Endometrial microvascular endothelial cells (primary cell): ENCODE results near the gene GOLPH3. TPM values are rescaled to one million over a fixed set of nuclear protein-coding genes. Genes with fewer than 3 reads are reported as not detected.
"Not testable (repeated sequence)": the region's sequence is repeated elsewhere in the genome, so short reads cannot be mapped to it uniquely, and the experiment has no call there.

Experiments
- in situ Hi-C: cut with HindIII; loops from 2 replicates; pipeline ENCODE4 v1.10.0; 2017; ENCODE audit warnings: low sequenced_read_pairs, low pct_unique_long_range_greater_than_20kb; ENCODE audit errors: inconsistent ontology term
- total RNA-seq: library from RNA; depleted of rRNA; stranded (reverse); fragments of >200 nt; gene quantifications from one replicate; pipeline ENCODE4 v1.2.3, GENCODE V29; 2015; ENCODE audit errors: inconsistent ontology term

Gene GOLPH3
- total RNA-seq, 1 donor from 2014 or later = 61.9 TPM

- in situ Hi-C loops = no loop called here
Observed at GRCh38 chr5:32144378-32145207, 29.5 kb downstream of the GOLPH3 start.

GRCh38 chr5:32143617-32144377, 30.3 kb downstream of the GOLPH3 start:
- in situ Hi-C loops = no loop called here

GRCh38 chr5:32138839-32139493, 35.2 kb downstream of the GOLPH3 start:
- in situ Hi-C loops = loop anchor here (5.0 kb wide), 1 partner anchor 33 kb away; the partner anchor contains the start of gene GOLPH3

- in situ Hi-C loops = loop anchor here (5.0 kb wide), 1 partner anchor 36 kb away; the partner anchor contains the start of gene GOLPH3
Observed at GRCh38 chr5:32136342-32136741, 37.8 kb downstream of the GOLPH3 start.

GRCh38 chr5:32135086-32135485, 39.0 kb downstream of the GOLPH3 start:
- in situ Hi-C loops = loop anchor here (5.0 kb wide), 1 partner anchor 37 kb away; the partner anchor contains the start of gene GOLPH3

GRCh38 chr5:32132757-32133156, 41.4 kb downstream of the GOLPH3 start:
- in situ Hi-C loops = no loop called here

GRCh38 chr5:32131604-32132003, 42.5 kb downstream of the GOLPH3 start:
- in situ Hi-C loops = no loop called here

GRCh38 chr5:32130865-32131264, 43.3 kb downstream of the GOLPH3 start:
- in situ Hi-C loops = no loop called here

GRCh38 chr5:32129074-32129598, 45.0 kb downstream of the GOLPH3 start:
- in situ Hi-C loops = no loop called here

- in situ Hi-C loops = no loop called here
Observed at GRCh38 chr5:32127711-32128110, 46.4 kb downstream of the GOLPH3 start.

GRCh38 chr5:32126691-32127090, 47.4 kb downstream of the GOLPH3 start:
- in situ Hi-C loops = no loop called here

GRCh38 chr5:32123889-32124676, 50.0 kb downstream of the GOLPH3 start:
- in situ Hi-C loops = no loop called here

- in situ Hi-C loops = no loop called here
Observed at GRCh38 chr5:32123058-32123805, 50.9 kb downstream of the GOLPH3 start.

GRCh38 chr5:32118922-32119321, 55.2 kb downstream of the GOLPH3 start:
- in situ Hi-C loops = not testable (repeated sequence)

GRCh38 chr5:32116574-32117313, 57.4 kb downstream of the GOLPH3 start:
- in situ Hi-C loops = no loop called here

GRCh38 chr5:32115985-32116384, 58.1 kb downstream of the GOLPH3 start:
- in situ Hi-C loops = no loop called here

GRCh38 chr5:32110111-32110696, 63.9 kb downstream of the GOLPH3 start:
- in situ Hi-C loops = no loop called here
